K562 (cell line): ENCODE results near the gene ZNF391.

ENCODE experiments used
- CREBBP ChIP-seq: IDR thresholded peaks from one replicate; pipeline ENCODE4 v1.6.1; 2012; ENCODE audit warnings: low read depth, mild to moderate bottlenecking, control low read depth, inconsistent platforms, low read length
- CTCF ChIP-seq, 3 experiments: IDR thresholded peaks in 2 of 3; conservative IDR thresholded peaks in 1 of 3; 2 replicates each; pipeline ENCODE4 v1.5.1; 2011 to 2012; ENCODE audit warnings: low read length in 3 of 3, mild to moderate bottlenecking in 3 of 3, control low read depth in 2 of 3, improper control_type of control experiment in 1 of 3, inconsistent platforms in 1 of 3, low read depth in 1 of 3, mixed read lengths in 1 of 3, moderate library complexity in 1 of 3; ENCODE audit not compliant: insufficient read depth in 2 of 3
- E2F6 ChIP-seq, 2 experiments: IDR thresholded peaks; 2 replicates each; pipeline ENCODE4 v1.6.1; 2011; ENCODE audit warnings: borderline replicate concordance in 1 of 2, control low read depth in 1 of 2, low read depth in 1 of 2, low read length in 1 of 2, mild to moderate bottlenecking in 1 of 2, mixed read lengths in 1 of 2, moderate library complexity in 1 of 2; ENCODE audit not compliant: insufficient read depth in 1 of 2, insufficient read length in 1 of 2, poor library complexity in 1 of 2, severe bottlenecking in 1 of 2; ENCODE audit errors: extremely low read depth in 1 of 2
- EGR1 ChIP-seq: fragments of 450-650 bp; conservative IDR thresholded peaks from 2 replicates; pipeline ENCODE4 v1.6.1; 2017; ENCODE audit warnings: mild to moderate bottlenecking
- HIVEP1 ChIP-seq: fragments of 250-450 bp; sonication (Bioruptor Pico); IDR thresholded peaks from 2 replicates; pipeline ENCODE4 v1.4.0; 2020; ENCODE audit warnings: mild to moderate bottlenecking
- IRF2 ChIP-seq: sonication (generic); formaldehyde crosslinking; IDR thresholded peaks from 2 replicates; pipeline ENCODE4 v1.8.1; 2022; ENCODE audit warnings: mild to moderate bottlenecking, missing genetic modification reagents
- POLR2A ChIP-seq: fragments of 450-650 bp; conservative IDR thresholded peaks from 2 replicates; pipeline ENCODE4 v1.6.1; 2016
- SREBF2 ChIP-seq: sonication (generic); formaldehyde crosslinking; IDR thresholded peaks from 2 replicates; pipeline ENCODE4 v1.4.0; 2020; ENCODE audit warnings: mild to moderate bottlenecking, missing genetic modification reagents
- TEAD4 ChIP-seq, 2 experiments: sonication (generic) in 1 of 2; formaldehyde crosslinking in 1 of 2; IDR thresholded peaks; 2 replicates each; pipeline versions ENCODE4 v1.6.1 to v1.8.0; 2012 to 2022; ENCODE audit warnings: borderline replicate concordance in 1 of 2, inconsistent platforms in 1 of 2, low read length in 1 of 2, mild to moderate bottlenecking in 1 of 2, missing genetic modification reagents in 1 of 2
- U2AF2 ChIP-seq: fragments of 200-400 bp; formaldehyde crosslinking; optimal IDR thresholded peaks from 2 replicates; pipeline ENCODE3; 2017; ENCODE audit warnings: low read depth, mild to moderate bottlenecking, low read length
- ZNF133 ChIP-seq: fragments of 250-450 bp; sonication (Bioruptor Pico); IDR thresholded peaks from 2 replicates; pipeline ENCODE4 v1.4.0; 2020; ENCODE audit warnings: mild to moderate bottlenecking
- ZNF165 ChIP-seq: fragments of 250-450 bp; sonication (Bioruptor Pico); IDR thresholded peaks from 2 replicates; pipeline ENCODE4 v1.4.0; 2020; ENCODE audit warnings: borderline replicate concordance
- ZNF280B ChIP-seq: fragments of 250-450 bp; sonication (Bioruptor Pico); IDR thresholded peaks from 2 replicates; pipeline ENCODE4 v1.5.1; 2021; ENCODE audit warnings: mild to moderate bottlenecking

- TF ChIP-seq CTCF (IDR thresholded peaks at IDR 0.05 in 2 of 3, conservative IDR thresholded peaks at IDR 0.05 in 1 of 3; ENCODE audit: insufficient read depth in 2 of 3, low read depth in 1 of 3, low read length in 3 of 3) (no peak), ZNF133 (CRISPR knock-in tag) (no peak), IRF2 (no peak), TEAD4 (IDR thresholded peaks at IDR 0.05; ENCODE audit: low read length) (no peak), TEAD4 (CRISPR knock-in tag; IDR thresholded peaks at IDR 0.05; ENCODE audit: borderline replicate concordance) (no peak), SREBF2 (CRISPR knock-in tag) (no peak), POLR2A (no peak), EGR1 (no peak), ZNF165 (CRISPR knock-in tag) (no peak), E2F6 (IDR thresholded peaks at IDR 0.05; ENCODE audit: borderline replicate concordance in 1 of 2, extremely low read depth in 1 of 2, insufficient read depth in 1 of 2, insufficient read length in 1 of 2, low read depth in 1 of 2, low read length in 1 of 2, poor library complexity in 1 of 2, severe bottlenecking in 1 of 2) (no peak), U2AF2 (no peak), CREBBP (no peak), HIVEP1 (no peak), ZNF280B (CRISPR knock-in tag) (no peak)
These were observed 5.5 kb downstream of the ZNF391 start for GRCh38 chr6:27394073-27394472.
